ACC112 (cell line): ENCODE measurements around the gene H2BW2.
"Not testable (repeated sequence)": the region's sequence is repeated elsewhere in the genome, so short reads cannot be mapped to it uniquely, and the experiment has no call there.

Experiments
- H2AFZ ChIP-seq: fragments of 200-600 bp; sonication (generic); one replicate; pipeline ENCODE4 v1.6.0; 2017; ENCODE audit warnings: antibody characterized with exemption, low read length; ENCODE audit not compliant: unreplicated experiment
- H3K27ac ChIP-seq: fragments of 200-600 bp; sonication (generic); 2 replicates; pipeline ENCODE4 v1.5.1; 2014; ENCODE audit warnings: low read depth, mild to moderate bottlenecking, antibody characterized with exemption, low read length, moderate library complexity
- H3K27me3 ChIP-seq: fragments of 200-600 bp; sonication (generic); 2 replicates; pipeline ENCODE4 v1.6.1; 2014; ENCODE audit warnings: mild to moderate bottlenecking, antibody characterized with exemption, low read length, moderate library complexity, mixed read lengths; ENCODE audit not compliant: insufficient read depth
- H3K36me3 ChIP-seq: fragments of 200-600 bp; sonication (generic); 2 replicates; pipeline ENCODE4 v1.6.1; 2016; ENCODE audit warnings: mild to moderate bottlenecking, antibody characterized with exemption, low read length, moderate library complexity, mixed read lengths; ENCODE audit not compliant: insufficient read depth
- H3K4me1 ChIP-seq: fragments of 200-600 bp; sonication (generic); one replicate; pipeline ENCODE4 v1.6.1; 2016; ENCODE audit warnings: low read length, mixed read lengths; ENCODE audit not compliant: insufficient read depth, unreplicated experiment, control insufficient read depth
- H3K4me3 ChIP-seq: fragments of 200-600 bp; sonication (generic); 2 replicates; pipeline ENCODE4 v1.5.1; 2014; ENCODE audit warnings: mild to moderate bottlenecking, low read depth, low read length
- H3K79me2 ChIP-seq: fragments of 200-600 bp; sonication (generic); one replicate; pipeline ENCODE4 v1.6.0; 2016; ENCODE audit warnings: low read length; ENCODE audit not compliant: control insufficient read depth, unreplicated experiment, insufficient read depth

The H2BW2 gene

DNA sequence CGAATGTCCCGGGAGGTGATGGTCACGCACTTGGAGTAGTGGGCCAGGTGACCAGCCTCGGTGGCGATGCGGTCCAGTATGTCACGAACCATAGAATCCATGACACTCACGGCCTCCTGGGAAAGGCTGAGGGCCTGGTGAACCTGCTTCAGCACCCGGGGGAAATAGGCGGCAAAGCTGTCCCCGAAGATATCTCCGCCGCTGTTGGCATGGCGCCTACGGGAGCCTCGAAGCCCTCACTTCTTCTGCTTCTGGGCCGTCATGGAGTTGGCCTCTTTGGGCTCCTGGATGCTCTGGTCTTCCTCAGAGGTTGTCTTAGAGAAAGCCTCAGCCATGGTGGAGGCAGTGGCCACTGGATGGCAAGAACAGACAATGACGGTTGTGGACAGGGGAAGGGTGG is 22.9 kb downstream of the H2BW2 start:
- not testable (repeated sequence) for H3K27ac ChIP-seq, H3K4me1 ChIP-seq, H3K27me3 ChIP-seq, H2AFZ ChIP-seq, H3K79me2 ChIP-seq, H3K36me3 ChIP-seq, H3K4me3 ChIP-seq

DNA sequence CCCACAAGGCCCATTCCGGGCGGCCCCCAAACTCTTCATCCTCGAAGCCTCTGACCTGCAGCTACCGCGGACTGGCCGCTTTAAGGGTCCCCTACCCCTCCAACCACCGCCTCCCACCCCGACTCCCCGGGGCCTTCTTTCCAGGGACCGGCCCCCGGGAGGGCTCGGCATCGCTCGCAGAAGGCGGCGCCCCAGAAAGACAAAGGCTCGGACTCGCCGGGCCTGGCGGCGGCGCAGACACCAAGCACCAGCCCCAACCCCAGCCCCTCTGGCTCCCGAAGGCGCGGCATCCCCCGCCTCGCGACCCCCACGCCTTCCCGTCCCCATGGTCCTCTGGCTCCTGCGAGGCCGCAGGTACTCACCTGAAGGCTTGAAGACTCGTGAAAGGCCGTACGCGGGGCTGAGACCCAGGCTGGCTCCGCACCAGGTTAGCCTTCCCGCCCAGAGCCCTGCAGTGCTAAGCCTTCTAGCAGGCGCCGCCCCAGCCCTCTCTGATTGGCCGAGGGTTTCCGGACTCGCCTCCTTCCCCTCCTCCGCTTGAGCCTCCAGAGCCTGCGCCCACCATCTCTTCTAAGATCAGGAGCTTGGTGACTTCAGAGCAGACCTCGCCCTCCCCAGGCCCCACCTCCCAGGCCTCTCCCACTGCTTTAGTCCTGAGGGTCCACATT is 36.2 kb downstream of the H2BW2 start, which contains the start of gene TMSB15C:
Gene TMSB15C (minus strand): TSS at position 459 of the 668 bp plus-strand sequence.
- not testable (repeated sequence) for H2AFZ ChIP-seq

GRCh38 chrX:104077854-104078253 is 38.1 kb downstream of the H2BW2 start:
- not testable (repeated sequence) for H3K4me3 ChIP-seq, H2AFZ ChIP-seq, H3K36me3 ChIP-seq, H3K27me3 ChIP-seq, H3K79me2 ChIP-seq, H3K27ac ChIP-seq, H3K4me1 ChIP-seq

More for the DNA sequence above, 36.2 kb downstream of the H2BW2 start, which contains the start of gene TMSB15C:
- H3K36me3 ChIP-seq, H3K79me2 ChIP-seq, H3K4me3 ChIP-seq, H3K4me1 ChIP-seq, H3K27ac ChIP-seq, H3K27me3 ChIP-seq: not testable (repeated sequence)

DNA sequence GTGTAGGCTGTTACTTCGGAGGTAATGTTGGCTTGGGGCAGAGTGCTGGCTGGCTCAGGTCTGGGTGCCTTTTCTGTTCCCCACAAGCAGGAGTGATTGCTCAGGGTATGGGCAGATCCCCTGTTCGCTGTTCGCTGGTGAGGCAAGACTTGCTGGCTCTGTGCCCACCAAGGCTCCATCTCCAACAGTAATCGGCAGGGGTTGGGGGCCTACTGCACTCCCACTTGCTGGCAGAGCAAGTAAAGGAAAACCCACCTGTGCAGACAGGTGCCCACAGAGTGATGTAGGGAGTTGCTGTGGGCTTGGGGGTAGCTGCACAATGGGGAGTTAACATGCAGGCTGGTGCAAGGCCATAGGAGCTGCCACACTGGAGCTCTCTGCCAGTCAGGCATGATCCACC is 44.3 kb downstream of the H2BW2 start:
- no peak overlapping the region for H3K4me3 ChIP-seq
- H3K27ac ChIP-seq = no peak overlapping the region
- peaks cover 6% of the 10 kb centered on the region for H3K4me1 ChIP-seq
- H3K79me2 ChIP-seq = no peaks in the 10 kb centered on the region
- no peak overlapping the region for H2AFZ ChIP-seq
- peaks cover 17% of the 10 kb centered on the region; the same call in 1 of the 2 replicates for H3K27me3 ChIP-seq
- H3K36me3 ChIP-seq = no peaks in the 10 kb centered on the region

DNA sequence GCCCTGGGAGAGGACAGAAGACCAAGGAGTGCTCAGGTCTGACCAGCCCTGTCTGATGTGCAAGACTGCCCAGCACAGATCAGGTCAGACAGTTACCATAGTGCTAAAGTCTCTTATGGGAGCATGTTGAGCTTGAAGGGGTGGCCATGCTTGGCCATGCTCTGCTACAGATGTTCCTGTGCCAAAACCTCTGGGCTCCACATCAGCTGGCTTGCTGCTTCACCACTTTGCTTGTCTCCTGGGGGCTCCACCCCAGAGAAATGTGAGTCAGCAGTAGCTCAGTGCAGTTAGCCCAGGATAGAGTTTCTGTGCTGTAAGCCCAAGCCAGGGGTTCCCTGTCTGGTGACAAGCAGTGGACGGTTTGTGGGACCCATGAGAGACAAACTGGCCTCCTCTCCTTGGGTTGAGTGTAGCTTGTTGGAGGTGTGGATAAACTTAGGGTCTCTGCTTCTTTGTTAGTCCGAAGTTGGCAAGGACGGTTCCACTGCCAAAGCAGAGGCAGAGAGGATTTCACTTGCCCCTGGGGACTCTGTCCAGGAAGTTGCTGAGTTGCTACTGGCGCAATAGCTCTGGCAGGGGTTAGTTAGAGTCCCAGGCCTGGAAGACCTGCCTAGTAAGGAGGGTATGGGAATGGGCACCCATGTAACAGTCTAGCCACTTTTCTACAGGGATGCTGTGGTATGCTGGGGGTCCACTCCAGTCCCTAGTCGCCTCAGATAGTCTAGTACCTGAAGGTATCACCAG is 45.0 kb downstream of the H2BW2 start:
- peaks cover 23% of the 10 kb centered on the region; the same call in 1 of the 2 replicates for H3K27me3 ChIP-seq
- H3K4me3 ChIP-seq = no peak overlapping the region

GRCh38 chrX:104085477-104085876 is 45.7 kb downstream of the H2BW2 start:
- Histone ChIP-seq H3K27ac (no peak overlapping the region), H3K79me2 (no peaks in the 10 kb centered on the region), H3K27me3 (peaks cover 31% of the 10 kb centered on the region), H3K4me3 (no peak overlapping the region), H3K4me1 (peaks cover 6% of the 10 kb centered on the region), H2AFZ (no peak overlapping the region), H3K36me3 (no peaks in the 10 kb centered on the region)

More for the DNA sequence above, 45.0 kb downstream of the H2BW2 start:
- no peaks in the 10 kb centered on the region for H3K79me2 ChIP-seq
- no peak overlapping the region for H2AFZ ChIP-seq
- no peak overlapping the region for H3K27ac ChIP-seq
- H3K36me3 ChIP-seq = no peaks in the 10 kb centered on the region
- peaks cover 6% of the 10 kb centered on the region for H3K4me1 ChIP-seq

GRCh38 chrX:104085919-104086318 is 46.2 kb downstream of the H2BW2 start:
- Histone ChIP-seq H3K36me3 (no peaks in the 10 kb centered on the region), H2AFZ (no peak overlapping the region), H3K27ac (no peak overlapping the region), H3K79me2 (no peaks in the 10 kb centered on the region), H3K27me3 (peaks cover 32% of the 10 kb centered on the region), H3K4me3 (no peak overlapping the region), H3K4me1 (peaks cover 6% of the 10 kb centered on the region)
